ENCODE measurements around the gene CTPS2.
"Not testable (repeated sequence)": the region's sequence is repeated elsewhere in the genome, so short reads cannot be mapped to it uniquely, and the experiment has no call there.

Gene CTPS2, protein sequence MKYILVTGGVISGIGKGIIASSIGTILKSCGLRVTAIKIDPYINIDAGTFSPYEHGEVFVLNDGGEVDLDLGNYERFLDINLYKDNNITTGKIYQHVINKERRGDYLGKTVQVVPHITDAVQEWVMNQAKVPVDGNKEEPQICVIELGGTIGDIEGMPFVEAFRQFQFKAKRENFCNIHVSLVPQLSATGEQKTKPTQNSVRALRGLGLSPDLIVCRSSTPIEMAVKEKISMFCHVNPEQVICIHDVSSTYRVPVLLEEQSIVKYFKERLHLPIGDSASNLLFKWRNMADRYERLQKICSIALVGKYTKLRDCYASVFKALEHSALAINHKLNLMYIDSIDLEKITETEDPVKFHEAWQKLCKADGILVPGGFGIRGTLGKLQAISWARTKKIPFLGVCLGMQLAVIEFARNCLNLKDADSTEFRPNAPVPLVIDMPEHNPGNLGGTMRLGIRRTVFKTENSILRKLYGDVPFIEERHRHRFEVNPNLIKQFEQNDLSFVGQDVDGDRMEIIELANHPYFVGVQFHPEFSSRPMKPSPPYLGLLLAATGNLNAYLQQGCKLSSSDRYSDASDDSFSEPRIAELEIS

DNA sequence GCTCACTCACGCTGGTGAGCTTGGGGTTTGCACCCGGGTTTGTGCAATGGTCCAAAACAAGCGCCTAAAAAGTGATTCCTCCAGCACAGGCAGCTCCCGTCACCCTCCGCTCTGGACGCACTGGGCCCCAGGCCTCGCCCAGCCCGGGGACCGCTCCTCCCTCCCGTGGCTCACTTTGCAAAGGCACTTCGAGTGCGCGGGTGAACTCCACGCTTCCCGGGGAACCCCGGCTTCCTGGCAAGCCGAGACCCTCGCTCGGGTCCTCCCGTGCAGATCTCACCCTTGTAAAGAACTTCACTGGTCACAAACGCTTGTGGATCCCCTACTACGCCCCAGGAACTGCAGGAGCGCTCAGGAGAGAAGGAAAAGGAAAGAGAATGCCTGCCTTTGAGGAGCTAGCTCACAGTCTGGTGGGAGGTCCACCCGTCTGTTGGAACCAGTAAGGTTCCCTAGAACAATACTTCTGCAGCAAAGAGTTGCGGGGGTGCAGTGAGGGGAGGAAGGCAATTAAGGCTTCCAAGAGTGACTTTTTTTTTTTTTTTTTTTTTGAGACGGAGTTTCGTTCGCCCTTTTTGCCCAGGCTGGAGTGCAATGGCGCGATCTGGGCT, at the start of gene CTPS2:
TSS of gene CTPS2 (minus strand) at position 122 of the 608 bp plus-strand sequence. CDS start 9,767 bp downstream, outside the sequence.
- peak; percentile 60 for DNase-seq

DNA sequence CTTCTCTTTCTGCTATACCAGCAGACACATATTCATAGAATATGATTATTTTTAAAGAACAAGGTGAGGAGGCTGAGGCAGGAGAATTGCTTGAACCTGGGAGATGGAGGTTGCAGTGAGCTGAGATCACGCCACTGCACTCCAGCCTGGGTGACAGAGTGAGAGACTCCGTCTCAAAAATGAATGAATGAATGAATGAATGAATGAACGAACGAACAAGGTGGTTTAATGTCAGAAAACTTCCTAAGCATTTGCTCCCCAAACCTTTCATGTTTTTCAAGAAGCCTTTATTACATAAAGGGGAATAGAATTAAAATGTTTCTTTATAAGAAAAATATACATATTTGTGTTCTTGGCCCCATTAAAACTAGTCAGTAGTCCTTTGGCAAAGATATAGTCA, 49.0 kb upstream of the CTPS2 start:
- DNase-seq: not testable (repeated sequence)

DNA sequence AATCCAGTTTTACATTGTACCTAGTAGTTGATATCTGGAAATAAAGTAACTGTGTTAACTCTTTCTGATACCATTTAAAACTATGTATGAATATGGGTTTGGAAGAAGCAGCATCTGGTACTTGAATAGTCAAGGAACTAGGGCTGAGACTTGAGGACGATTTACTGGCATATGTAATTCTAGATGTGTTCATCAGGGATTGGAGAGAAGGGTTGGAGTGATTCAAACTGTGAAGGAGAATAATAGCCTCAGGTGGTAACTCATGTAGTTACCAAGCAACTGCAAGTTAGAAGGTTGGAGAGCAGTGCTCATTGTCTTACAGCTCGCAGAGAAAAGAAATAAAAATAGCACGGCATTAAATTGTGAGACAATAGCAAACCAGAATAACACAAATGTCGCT, 44.3 kb upstream of the CTPS2 start:
- DNase-seq: no peak

DNA sequence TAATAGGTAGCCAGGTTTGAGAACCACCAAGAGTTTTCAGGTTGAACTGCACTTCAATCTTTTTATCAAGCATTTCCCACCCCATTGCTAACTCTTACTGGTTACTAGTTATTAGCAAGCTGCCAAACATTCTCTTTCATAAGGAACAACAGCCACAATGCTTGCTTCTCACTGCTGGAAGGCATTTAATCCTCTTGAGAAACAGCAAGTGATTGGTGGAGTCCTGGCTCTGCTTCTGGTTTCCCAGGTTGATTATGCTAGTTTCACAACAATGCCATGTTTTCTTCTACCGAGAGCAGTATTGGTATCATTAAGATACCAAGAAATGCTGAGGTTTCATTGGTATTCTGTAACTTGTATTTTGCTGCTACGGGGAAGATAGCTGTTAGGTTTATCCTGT, 41.5 kb upstream of the CTPS2 start:
- no peak for DNase-seq

DNA sequence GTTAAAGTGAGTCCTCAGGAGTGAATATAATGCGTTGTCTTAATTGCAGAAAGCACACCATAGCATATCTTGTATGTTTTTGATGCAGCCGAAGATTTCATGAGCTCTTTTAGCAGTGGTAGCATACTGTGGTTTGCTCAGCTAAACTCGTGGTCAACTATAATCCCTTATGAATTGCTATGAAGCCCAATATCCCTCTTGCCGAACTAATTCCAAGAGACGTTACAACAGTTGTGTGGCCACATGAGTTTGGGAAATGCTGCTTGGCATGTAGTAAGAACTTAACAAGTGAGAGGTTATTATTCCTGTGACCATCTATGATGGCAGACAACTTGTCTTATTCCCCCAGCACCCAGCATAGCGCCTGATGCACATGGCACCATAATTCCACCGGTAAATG, 37.7 kb upstream of the CTPS2 start:
- DNase-seq: no peak

DNA sequence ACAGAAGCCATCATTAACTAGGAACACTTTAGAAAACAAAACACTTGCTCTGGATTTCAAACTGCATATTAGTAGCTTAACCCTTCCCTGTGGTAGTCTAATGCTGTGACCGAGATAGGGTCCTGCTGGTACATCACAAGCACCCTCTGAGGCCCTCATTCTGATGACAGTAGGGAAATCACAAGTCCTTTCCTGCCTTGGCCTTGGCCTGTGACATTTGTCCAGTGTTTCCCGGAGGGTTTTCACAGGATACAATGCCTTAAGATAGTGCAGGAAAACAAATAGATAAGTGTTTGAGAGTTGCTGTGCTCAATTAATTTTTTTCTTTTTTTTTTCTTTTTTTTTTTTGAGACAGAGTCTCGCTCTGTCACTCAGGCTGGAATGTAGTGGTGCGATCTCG, 36.0 kb upstream of the CTPS2 start:
- no peak for DNase-seq

DNA sequence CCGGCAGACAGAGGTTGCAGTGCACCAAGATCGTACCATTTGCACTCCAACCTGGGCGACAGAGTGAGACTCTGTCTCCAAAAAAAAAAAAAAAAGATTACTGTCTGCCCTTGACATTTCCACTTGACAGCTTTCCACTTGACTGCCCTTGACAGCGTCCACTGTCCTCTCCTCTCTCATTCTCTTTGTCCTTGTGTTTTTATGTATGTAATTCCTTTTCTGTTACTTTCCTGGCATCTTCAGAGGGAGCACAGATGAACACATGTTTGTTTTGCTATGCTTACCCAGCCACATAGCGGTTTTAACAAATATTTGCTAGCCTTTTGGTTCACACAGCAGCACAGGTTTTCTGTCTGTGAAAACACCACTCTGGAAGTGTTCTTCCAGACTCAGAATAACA, 33.2 kb upstream of the CTPS2 start:
- no peak for DNase-seq

DNA sequence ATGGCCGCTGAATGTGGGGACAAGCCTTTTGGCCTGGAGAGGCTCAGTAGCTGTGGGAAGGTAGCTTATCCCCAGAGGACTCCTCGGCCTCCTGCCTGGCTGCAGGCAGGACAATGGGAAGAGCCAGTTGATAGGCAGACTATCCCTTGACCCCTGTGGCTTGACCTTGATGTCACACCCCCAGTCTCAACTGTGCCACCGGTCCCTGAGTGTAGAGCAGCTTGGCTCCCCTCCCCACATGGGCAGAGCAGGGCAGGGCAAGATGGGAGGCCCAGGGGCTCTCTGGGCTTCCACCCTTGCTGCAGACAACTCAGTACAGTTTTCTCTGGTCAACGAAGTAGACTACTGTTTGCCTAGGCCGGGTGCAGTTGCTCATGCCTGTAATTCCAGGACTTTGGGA, 32.6 kb upstream of the CTPS2 start:
- no peak for DNase-seq

DNA sequence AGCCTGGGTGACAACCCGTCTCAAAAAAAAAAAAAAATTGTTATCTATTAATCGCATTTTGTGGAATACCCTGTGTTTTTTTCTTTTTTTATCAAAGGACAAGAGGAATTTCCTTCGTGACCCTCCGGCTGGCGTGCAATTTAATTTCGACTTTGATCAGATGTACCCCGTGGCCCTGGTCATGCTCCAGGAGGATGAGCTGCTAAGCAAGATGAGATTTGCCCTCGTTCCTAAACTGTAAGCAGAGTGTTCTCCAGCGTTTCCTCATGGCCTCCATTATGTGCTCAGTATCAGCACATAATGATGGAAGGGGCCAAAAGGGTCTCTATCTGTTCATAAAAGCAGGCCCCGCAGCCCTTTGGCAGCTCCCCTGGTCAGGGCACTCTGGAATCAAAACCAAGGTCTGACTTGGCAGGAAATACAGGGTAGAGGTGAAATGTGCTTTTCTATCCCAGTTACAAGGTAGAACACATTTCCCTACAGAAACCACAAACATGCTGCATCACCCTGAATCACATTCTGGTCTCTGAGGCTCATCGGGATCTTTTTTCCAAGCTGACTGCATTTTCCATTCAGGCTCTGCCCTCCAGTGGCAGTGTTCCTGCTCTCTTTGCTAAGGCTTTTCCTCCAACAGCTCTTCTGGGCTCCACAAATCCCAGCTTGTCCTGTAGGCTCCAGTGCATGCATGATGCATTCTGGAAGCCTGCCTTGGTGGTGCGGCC, 31.3 kb upstream of the CTPS2 start:
- DNase-seq: no peak

DNA sequence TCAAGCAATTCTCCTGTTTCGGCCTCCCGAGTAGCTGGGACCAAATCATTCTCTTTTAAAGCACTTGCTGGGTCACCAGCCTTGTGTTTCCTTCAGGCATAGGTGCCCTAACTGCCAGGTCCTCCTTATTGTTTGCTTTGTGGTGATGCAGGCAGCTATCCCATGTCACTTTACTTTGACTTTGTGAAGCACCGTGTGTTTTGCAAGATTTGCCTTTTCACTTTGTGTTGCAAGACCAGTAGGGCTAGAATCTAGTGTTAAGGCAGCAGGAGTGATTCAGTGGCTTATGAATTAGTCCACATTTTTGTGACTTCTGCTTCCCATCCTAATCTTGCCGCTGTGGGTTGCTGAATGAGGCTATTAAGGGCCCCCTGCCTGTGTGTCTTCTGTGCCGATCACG, 27.1 kb upstream of the CTPS2 start:
- no peak for DNase-seq

DNA sequence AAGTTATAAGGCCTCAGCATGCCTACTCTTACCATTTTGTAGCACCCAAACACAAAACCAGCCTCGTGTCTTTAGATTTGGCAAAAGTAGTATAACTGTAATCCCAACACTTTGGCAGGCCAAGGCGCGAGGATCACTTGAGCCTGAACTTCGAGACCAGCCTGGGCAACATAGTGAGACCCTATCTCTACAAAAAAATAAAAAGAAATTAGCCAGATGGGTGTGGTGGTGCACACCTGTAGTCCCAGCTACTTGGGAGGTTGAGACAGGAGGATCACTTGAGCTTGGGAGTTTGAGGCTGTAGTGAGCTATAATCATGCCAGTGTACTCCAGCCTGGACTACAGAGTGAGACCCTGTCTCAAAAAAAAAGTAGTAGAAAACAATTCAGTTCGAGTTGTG, 24.6 kb upstream of the CTPS2 start:
- DNase-seq: no peak

DNA sequence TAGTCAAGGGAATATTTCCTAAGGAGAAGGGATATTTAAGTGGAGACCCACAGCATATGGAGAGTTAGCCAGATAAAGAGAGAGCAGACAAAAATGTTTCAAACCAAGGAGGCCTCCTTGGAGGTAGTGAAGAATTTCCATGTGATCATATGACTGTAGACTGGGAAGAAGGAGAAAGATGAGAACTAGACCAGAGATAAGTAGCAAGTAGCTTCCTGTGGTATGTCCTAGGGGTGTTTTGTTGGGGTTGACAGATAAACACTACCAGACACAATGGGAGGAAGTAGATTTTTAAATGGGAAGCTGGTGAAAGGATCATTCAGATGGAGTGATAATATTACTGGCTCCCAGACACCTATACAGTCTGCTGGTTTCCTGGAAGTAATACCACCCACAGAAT, 20.5 kb upstream of the CTPS2 start:
- no peak for DNase-seq

DNA sequence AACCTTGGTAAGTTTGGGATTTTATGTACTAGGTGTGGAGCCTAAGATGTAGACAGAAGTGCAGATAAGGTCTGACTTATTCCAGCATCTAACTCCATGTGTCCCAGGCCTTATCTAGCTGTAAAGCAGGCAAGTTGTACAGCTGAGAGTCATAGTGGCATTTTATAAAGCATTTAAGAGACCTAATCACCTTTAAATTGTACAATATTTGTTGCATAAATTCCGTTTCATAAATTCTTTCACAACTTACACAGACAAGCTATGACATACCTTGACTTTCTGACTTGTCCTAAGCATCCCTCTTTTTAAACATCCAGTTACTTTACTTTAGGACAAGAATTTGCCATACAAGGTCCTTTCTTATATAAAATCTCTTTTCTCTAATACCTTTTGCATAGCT, 18.0 kb upstream of the CTPS2 start:
- DNase-seq: no peak

DNA sequence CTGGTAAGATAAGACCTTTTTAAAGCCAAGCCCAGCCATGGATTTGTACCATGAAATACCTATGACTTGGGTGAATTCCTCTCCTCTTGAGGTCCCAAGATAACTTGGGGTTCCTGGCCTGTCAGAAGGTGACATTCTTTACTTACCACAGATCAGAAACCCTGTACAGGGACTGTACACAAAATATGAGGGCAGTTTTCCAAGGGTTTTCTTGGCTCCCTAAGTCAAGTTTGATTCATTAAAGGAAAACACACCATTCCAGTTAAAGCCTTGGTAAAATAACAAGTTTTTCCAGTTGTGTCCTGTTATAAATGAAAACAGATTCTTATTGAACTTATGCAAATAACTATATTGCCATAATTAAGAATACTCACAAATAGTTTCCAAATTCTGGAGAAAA, 15.2 kb upstream of the CTPS2 start:
- DNase-seq: no peak

DNA sequence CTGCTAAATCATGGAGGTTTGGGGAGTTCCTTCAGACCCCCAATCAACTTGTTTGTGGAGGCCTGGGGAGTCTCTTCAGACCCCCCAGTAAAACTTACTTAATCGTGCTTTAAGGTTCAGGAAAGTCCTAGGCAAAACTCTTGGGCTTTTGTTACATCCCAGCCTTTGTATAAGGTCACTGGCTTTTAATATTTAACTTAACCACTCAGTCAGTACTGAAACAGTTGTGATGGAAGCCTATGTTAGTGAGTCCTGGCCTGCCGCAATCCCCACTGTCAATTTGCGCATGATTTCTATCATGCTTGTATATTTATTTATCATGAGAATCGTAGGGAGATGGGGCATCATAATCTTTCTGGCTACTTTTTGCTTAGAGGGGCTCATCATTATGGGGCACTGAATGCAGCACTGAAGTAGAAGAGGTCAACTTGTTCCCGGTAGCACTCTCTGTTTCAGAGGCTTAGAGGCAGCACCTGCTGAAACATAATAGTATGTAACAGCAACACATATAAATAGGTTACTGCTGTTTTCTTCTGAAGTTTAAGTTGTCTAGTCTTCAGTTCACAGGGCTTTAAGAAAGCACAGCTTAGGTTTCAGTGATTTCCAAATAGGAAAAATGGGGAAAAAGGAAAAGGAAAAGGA, 14.0 kb upstream of the CTPS2 start:
- not testable (repeated sequence) for DNase-seq

DNA sequence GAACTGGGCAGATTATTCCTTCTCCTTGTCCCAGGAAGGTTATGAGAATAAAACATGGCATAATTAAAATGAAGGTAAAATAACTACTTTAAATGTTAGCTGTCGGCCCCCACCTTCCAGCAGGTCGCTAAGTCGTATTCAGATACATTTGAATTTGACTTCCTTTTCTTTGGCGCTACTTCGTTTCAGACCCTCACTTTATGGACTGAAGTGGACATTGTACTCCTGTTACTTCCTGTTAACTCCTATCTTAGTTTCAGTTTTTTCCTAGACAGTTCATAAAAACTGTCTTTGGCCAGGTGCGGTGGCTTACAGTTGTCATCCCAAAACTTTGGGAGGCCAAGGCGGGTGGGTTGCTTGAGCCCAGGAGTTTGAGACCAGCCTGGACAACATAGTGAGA, 12.6 kb upstream of the CTPS2 start:
- no peak for DNase-seq

DNA sequence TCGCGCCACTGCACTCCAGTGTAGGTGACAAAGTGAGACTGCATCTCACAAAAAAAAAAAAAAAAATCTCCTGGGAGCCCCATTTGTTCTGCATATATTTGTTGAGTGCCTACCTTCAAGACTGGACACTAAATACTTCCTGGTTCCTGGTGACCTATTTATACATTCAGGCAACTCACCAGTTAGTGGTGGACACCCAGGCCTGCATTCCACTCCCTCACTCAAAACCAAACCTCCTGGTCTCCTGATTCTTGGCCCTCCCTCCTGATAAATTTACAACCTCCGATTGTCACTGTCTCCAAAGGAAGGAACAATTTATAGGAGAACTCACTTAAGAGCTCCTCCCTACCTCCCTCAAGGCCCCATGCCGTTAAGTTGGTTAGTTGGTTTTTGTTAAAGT, 10.0 kb upstream of the CTPS2 start:
- DNase-seq: no peak

DNA sequence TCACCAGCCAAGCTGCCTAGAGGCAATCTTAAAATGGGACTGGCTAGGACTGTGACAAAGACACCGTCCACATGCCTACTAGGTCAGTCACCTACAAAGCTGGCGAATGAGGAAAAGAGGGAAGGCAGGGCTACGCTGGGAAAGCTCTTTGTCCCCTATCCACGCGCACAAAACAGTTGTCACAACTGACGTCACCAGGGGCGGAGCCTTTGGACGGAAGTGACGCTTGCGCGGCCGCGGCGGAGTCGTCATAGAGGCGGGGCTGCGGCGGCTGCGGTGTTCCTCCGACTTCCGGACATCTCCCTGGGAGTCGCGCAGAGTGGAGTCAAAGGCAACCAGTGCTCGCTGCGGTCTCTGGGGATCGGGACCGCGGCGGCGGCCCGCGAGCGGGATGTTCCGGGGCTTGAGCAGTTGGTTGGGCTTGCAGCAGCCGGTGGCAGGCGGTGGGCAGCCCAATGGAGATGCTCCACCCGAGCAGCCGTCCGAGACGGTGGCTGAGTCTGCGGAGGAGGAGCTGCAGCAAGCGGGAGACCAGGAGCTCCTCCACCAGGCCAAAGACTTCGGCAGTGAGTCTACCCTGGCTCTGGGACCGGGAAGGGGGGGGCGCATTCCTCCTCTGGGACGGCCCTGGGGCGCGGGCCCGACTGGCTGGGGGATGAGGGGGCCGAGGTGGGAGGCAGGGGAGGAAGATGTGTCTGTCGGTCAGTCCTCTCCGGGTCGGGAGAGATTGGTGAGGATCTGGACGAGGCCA, 7.0 kb upstream of the CTPS2 start, which contains the start of gene SYAP1:
TSS of gene SYAP1 (plus strand) at position 279 of the 751 bp plus-strand sequence. CDS start at position 392, 113 bp downstream.
- peak; percentile 92 for DNase-seq

DNA sequence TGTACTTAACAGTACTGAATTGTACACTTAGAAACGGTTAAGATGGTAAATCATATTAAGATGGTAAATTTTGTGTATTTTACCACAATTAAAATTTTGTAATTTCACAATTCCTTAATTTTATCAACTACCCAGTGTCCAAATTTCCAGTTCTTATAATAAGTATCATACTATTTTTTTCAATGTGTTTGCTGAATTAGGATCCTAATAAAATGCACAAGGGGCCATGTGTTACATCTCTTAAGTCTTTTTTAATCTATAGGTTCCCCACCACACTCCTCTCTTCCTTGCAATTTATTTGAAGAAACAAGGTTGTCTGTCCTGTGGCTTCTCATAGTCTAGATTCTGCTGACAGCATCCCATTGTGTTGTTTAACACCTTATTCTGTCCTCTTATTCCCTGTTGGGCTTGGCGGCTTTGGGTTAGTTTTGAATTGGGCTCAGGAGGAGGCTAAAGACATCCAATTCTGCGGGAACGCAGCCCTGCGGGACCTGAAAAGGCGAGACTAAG, 6.4 kb upstream of the CTPS2 start:
- no peak for DNase-seq

DNA sequence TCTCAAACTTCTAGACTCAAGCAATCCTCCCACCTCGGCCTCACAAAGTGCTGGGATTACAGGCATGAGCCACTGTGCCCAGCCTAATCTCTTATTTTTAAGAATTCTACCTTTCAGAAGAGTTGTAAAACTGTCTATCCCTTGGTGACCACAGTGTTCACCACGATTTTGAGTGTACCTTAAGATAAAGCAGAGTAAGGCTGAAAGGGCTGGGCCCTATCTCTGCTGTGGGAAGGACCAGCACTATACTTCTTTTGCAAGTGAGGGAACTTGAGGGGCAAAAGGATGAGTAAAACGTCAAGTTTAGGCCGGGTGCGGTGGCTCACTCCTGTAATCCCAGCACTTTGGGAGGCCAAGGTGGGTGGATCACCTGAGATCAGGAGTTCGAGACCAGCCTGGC, 4.0 kb upstream of the CTPS2 start:
- DNase-seq: not testable (repeated sequence)

DNA sequence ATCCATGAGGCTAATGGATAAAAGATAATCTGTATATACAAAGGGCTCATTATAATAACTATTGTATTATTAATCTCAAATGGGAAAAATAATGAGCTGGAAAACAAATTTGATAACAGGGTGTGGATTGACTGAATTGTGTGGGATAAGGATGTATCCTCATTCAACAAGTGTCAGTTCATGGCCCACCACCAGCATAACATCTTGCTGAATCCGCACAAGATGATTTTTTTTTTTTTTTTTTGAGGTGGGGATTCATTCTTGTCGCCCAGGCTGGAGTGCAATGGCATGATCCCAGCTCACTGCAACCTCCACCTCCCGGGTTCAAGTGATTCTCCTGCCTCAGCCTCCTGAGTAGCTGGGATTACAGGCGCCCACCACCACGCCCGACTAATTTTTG, 3.2 kb upstream of the CTPS2 start:
- not testable (repeated sequence) for DNase-seq

DNA sequence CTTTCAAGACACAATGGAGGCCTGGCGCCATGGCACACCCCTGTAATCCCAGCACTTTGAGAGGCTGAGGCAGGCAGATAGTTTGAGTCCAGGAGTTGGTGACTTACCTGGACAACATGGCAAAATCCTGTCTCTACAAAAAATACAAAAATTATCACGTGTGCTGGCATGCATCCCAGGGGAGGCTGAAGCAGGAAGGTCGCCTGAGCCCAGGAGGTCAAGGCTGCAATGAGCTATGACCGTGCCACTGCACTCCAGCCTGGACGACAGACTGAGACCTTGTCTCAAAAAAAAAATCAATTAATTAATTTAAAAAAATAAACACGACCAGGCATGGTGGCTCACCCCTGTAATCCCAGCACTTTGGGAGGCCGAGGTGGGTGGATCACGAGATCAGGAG, 2.0 kb upstream of the CTPS2 start:
- no peak for DNase-seq

Data from NCI-H526 treated with DMSO at 0.1 percent for 48 hours (cell line).